ENCODE data around the gene BLTP3B.

GRCh38 chr12:100153131-100153530 is 10.5 kb upstream of the BLTP3B start:
- TF ChIP-seq CREB5 (CRISPR knock-in tag; IDR thresholded peaks at IDR 0.05; ENCODE audit: low read depth) (no peak), ZC3H10 (CRISPR knock-in tag; IDR thresholded peaks at IDR 0.05) (no peak), RARB (CRISPR knock-in tag; IDR thresholded peaks at IDR 0.05) (no peak), ZFP30 (CRISPR knock-in tag; IDR thresholded peaks at IDR 0.05) (no peak), PPARA (CRISPR knock-in tag; IDR thresholded peaks at IDR 0.05; ENCODE audit: borderline replicate concordance) (no peak), PATZ1 (CRISPR knock-in tag; IDR thresholded peaks at IDR 0.05; ENCODE audit: borderline replicate concordance) (no peak), TSHZ2 (CRISPR knock-in tag; IDR thresholded peaks at IDR 0.05) (no peak)
